Thoracic aorta (tissue), 2 donors: ENCODE results near the gene TP53RK. TPM values are rescaled to one million over a fixed set of nuclear protein-coding genes. Genes with fewer than 3 reads are reported as not detected.

Source experiments
- ATAC-seq: fragments of 150-250 bp; one replicate; pipeline ENCODE4 v1.8.0; 2017; ENCODE audit warnings: low read depth; ENCODE audit not compliant: insufficient number of reproducible peaks, low FRiP score
- DNase-seq: peaks from one replicate; pipeline ENCODE4 v3.0.0-alpha.2; 2020; ENCODE audit warnings: low spot score
- H3K27ac ChIP-seq, 2 donors: fragments of 200-600 bp; sonication (generic); 1 replicate in 1 of 2; 2 replicates in 1 of 2; pipeline ENCODE4 v1.5.1; 2016; ENCODE audit warnings: mild to moderate bottlenecking in 2 of 2, moderate library complexity in 2 of 2
- H3K27me3 ChIP-seq: fragments of 200-600 bp; sonication (generic); replicated peaks from 2 replicates; pipeline ENCODE4 v1.6.0; 2016; ENCODE audit warnings: mild to moderate bottlenecking; ENCODE audit not compliant: insufficient read depth
- H3K36me3 ChIP-seq: fragments of 200-600 bp; sonication (generic); one replicate; pipeline ENCODE4 v1.5.1; 2016
- H3K4me1 ChIP-seq, 2 donors: fragments of 200-600 bp; sonication (generic); 1 replicate in 1 of 2; 2 replicates in 1 of 2; pipeline versions ENCODE4 v1.5.1 to v1.6.0; 2016; ENCODE audit warnings: low read depth in 2 of 2, mild to moderate bottlenecking in 1 of 2; ENCODE audit not compliant: control insufficient read depth in 1 of 2
- H3K4me3 ChIP-seq: fragments of 200-600 bp; sonication (generic); 2 replicates; pipeline ENCODE4 v1.5.1; 2016; ENCODE audit warnings: mild to moderate bottlenecking
- H3K9me3 ChIP-seq: fragments of 200-600 bp; sonication (generic); 2 replicates; pipeline ENCODE4 v1.5.1; 2016
- total RNA-seq, 2 donors: library from RNA; depleted of rRNA; stranded (reverse); fragments of >200 nt; gene quantifications; one replicate each; pipeline versions ENCODE4 v1.1.0 to v1.2.3, GENCODE V29; 2016
- TF ChIP-seq, protein P1 (sequence below): fragments of 200-600 bp; sonication (generic); IDR thresholded peaks from one replicate; pipeline ENCODE4 v1.5.1; 2019; ENCODE audit warnings: antibody characterized with exemption

Gene TP53RK
- total RNA-seq, 2 donors from 2014 or later, result 19.3 to 19.9 TPM

DNA sequence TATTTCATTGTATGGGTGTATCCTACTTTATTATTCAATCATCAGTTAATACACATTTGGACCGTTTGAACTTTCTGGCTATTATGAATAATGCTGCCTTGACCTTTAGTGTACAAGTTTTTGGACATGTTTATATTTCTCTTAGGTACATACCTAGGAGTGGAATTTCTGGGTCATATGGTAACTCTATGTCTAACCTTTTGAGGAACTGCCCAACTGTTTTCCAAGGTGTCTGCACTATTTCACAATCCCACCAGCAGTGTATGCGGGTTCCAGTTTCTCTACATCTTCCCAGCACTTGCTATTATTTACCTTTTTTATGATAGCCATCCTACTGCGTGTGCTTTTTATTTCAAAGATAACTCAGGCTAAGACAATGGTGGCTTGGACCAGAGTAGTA is 23.6 kb downstream of the TP53RK start:
- Histone ChIP-seq H3K9me3 (peaks cover 4% of the 10 kb centered on the region), H3K4me3 (no peak overlapping the region), H3K27ac (no peak overlapping the region), H3K4me1 (no peaks in the 10 kb centered on the region), H3K27me3 (no peaks in the 10 kb centered on the region), H3K36me3 (no peaks in the 10 kb centered on the region)
- ATAC-seq (no peak), DNase-seq (no peak)
- TF ChIP-seq, protein P1, sequence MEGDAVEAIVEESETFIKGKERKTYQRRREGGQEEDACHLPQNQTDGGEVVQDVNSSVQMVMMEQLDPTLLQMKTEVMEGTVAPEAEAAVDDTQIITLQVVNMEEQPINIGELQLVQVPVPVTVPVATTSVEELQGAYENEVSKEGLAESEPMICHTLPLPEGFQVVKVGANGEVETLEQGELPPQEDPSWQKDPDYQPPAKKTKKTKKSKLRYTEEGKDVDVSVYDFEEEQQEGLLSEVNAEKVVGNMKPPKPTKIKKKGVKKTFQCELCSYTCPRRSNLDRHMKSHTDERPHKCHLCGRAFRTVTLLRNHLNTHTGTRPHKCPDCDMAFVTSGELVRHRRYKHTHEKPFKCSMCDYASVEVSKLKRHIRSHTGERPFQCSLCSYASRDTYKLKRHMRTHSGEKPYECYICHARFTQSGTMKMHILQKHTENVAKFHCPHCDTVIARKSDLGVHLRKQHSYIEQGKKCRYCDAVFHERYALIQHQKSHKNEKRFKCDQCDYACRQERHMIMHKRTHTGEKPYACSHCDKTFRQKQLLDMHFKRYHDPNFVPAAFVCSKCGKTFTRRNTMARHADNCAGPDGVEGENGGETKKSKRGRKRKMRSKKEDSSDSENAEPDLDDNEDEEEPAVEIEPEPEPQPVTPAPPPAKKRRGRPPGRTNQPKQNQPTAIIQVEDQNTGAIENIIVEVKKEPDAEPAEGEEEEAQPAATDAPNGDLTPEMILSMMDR, result no peak

DNA sequence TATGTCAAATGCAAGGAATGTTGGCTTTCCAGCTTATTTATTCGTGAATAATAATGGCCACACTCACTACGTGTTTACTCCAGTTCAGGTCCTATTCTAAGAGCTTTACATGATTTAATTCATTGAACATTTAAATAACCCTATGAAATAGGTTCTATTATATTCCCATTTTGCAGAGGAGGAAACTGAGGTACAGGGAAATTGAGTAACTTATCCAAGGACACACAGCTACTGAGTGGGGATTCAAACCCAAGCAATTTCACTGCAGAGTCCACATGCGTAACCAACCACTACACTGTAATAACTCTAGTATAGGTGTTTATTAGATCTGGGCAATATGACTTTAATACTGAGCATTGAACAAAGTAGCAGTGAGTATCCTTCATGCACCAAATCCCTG is 25.7 kb downstream of the TP53RK start:
- DNase-seq (no peak), ATAC-seq (no peak)
- Histone ChIP-seq H3K9me3 (no peaks in the 10 kb centered on the region), H3K27me3 (no peaks in the 10 kb centered on the region), H3K27ac (no peak overlapping the region), H3K4me3 (no peak overlapping the region), H3K4me1 (no peaks in the 10 kb centered on the region), H3K36me3 (no peaks in the 10 kb centered on the region)
- TF ChIP-seq, protein P1, result no peak

DNA sequence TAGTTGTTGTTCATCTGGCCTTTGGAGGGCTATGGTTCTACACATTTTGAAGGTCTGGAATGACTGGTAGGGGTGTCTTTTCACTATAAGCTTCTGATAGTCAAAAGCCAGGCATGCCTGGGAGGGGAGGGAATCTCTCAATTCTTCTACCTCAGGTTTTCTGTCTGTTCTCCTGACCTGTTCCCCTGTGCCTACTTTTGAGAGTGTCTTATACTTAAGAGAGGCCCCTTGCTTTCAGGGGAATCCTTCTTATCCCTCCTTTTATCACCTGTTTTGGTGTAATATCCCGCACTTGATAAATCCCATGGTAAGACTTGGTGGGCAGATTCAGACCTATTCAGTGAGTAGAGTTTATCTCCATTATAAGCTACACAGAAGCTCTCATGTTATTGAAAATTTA is 27.6 kb downstream of the TP53RK start:
- TF ChIP-seq, protein P1, result no peak
- ATAC-seq, result no peak
- H3K4me1 ChIP-seq, result no peaks in the 10 kb centered on the region
- no peak overlapping the region for H3K27ac ChIP-seq
- no peaks in the 10 kb centered on the region for H3K9me3 ChIP-seq
- H3K36me3 ChIP-seq, result no peaks in the 10 kb centered on the region
- H3K4me3 ChIP-seq, result no peak overlapping the region
- no peaks in the 10 kb centered on the region for H3K27me3 ChIP-seq
- no peak for DNase-seq

DNA sequence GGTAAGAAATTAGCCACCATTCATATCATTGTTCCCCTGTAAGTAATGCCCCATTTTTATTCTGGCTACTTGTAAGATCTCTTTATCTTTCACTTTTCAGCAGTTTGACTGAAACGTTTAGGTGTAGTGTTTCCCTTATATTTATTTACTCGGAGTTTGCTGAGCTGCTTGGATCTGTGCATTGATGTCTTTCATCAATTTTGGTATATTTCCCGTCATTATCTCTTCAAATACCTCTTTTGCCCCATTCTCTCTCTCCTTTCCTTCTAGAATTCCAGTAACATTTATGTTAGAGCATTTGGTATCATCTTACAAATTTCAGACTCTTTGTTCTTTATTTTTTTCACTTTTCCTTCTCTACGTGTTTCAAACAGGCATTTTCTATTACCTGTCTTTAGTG is 28.8 kb downstream of the TP53RK start:
- no peak overlapping the region for H3K4me3 ChIP-seq
- no peak overlapping the region for H3K27ac ChIP-seq
- DNase-seq (no peak), ATAC-seq (no peak)
- H3K9me3 ChIP-seq, result no peaks in the 10 kb centered on the region
- H3K4me1 ChIP-seq, result no peaks in the 10 kb centered on the region
- no peaks in the 10 kb centered on the region for H3K36me3 ChIP-seq
- TF ChIP-seq, protein P1, result no peak
- no peaks in the 10 kb centered on the region for H3K27me3 ChIP-seq

DNA sequence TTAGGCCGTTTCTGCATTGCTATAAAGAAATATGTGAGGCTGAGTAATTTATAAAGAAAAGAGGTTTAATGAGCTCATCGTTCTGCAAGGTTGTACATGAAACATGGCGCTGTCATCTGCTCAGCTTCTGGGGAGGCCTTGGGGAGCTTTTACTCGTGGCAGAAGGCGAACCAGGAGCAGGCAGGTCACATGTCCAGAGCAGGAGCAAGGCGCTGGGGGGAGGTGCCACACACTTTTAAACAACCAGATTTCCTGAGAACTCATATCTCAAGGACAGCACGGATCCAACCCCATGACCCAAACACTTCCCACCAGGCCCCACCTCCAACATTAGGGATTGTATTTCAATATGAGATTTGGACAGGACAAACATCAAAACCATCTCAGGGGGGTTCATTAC is 31.6 kb downstream of the TP53RK start:
- Histone ChIP-seq H3K9me3 (no peaks in the 10 kb centered on the region), H3K27me3 (no peaks in the 10 kb centered on the region), H3K4me1 (no peaks in the 10 kb centered on the region), H3K4me3 (no peak overlapping the region), H3K27ac (no peak overlapping the region), H3K36me3 (no peaks in the 10 kb centered on the region)
- TF ChIP-seq, protein P1, result no peak
- DNase-seq (no peak), ATAC-seq (no peak)
